ENCODE measurements around the gene ZNF280B.
"Not testable (repeated sequence)": the region's sequence is repeated elsewhere in the genome, so short reads cannot be mapped to it uniquely, and the experiment has no call there.

Gene ZNF280B

GRCh38 chr22:22507743-22508273, 734 bp downstream of the ZNF280B start:
- no peak for DNase-seq (ENCODE audit: low read depth in 1 of 2, low spot score in 1 of 2)

- DNase-seq (ENCODE audit: low read depth in 1 of 2, low spot score in 1 of 2) = no peak
Observed at GRCh38 chr22:22506736-22507135, 1.8 kb downstream of the ZNF280B start.

- DNase-seq (ENCODE audit: low read depth in 1 of 2, low spot score in 1 of 2) = no peak
Observed at GRCh38 chr22:22498267-22498666, 10.3 kb downstream of the ZNF280B start.

GRCh38 chr22:22491589-22491988, 17.0 kb downstream of the ZNF280B start:
- not testable (repeated sequence) for DNase-seq (ENCODE audit: low read depth in 1 of 2, low spot score in 1 of 2)

GRCh38 chr22:22488736-22489135, 19.8 kb downstream of the ZNF280B start:
- DNase-seq (ENCODE audit: low read depth in 1 of 2, low spot score in 1 of 2) = no peak

- no peak for DNase-seq (ENCODE audit: low read depth in 1 of 2, low spot score in 1 of 2)
Observed at GRCh38 chr22:22487869-22488597, 20.5 kb downstream of the ZNF280B start.

- no peak for DNase-seq (ENCODE audit: low read depth in 1 of 2, low spot score in 1 of 2)
Observed at GRCh38 chr22:22487059-22487458, 21.5 kb downstream of the ZNF280B start.

- DNase-seq (ENCODE audit: low read depth in 1 of 2, low spot score in 1 of 2) = no peak
Observed at GRCh38 chr22:22486132-22486899, 22.2 kb downstream of the ZNF280B start.

- no peak for DNase-seq (ENCODE audit: low read depth in 1 of 2, low spot score in 1 of 2)
Observed at GRCh38 chr22:22485524-22485923, 23.0 kb downstream of the ZNF280B start.

GRCh38 chr22:22484023-22484422, 24.5 kb downstream of the ZNF280B start:
- DNase-seq (ENCODE audit: low read depth in 1 of 2, low spot score in 1 of 2) = no peak

- DNase-seq (ENCODE audit: low read depth in 1 of 2, low spot score in 1 of 2) = no peak
Observed at GRCh38 chr22:22480940-22481339, 27.6 kb downstream of the ZNF280B start.

- DNase-seq (ENCODE audit: low read depth in 1 of 2, low spot score in 1 of 2) = no peak
Observed at GRCh38 chr22:22479999-22480532, 28.5 kb downstream of the ZNF280B start.

- no peak for DNase-seq (ENCODE audit: low read depth in 1 of 2, low spot score in 1 of 2)
Observed at GRCh38 chr22:22479116-22479515, 29.4 kb downstream of the ZNF280B start.

- DNase-seq (ENCODE audit: low read depth in 1 of 2, low spot score in 1 of 2) = no peak
Observed at GRCh38 chr22:22478470-22478869, 30.1 kb downstream of the ZNF280B start.

- DNase-seq (ENCODE audit: low read depth in 1 of 2, low spot score in 1 of 2) = no peak
Observed at GRCh38 chr22:22474733-22475132, 33.8 kb downstream of the ZNF280B start.

GRCh38 chr22:22471104-22471503, 37.4 kb downstream of the ZNF280B start:
- not testable (repeated sequence) for DNase-seq (ENCODE audit: low read depth in 1 of 2, low spot score in 1 of 2)

- no peak for DNase-seq (ENCODE audit: low read depth in 1 of 2, low spot score in 1 of 2)
Observed at GRCh38 chr22:22469527-22469926, 39.0 kb downstream of the ZNF280B start.

- DNase-seq (ENCODE audit: low read depth in 1 of 2, low spot score in 1 of 2) = not testable (repeated sequence)
Observed at GRCh38 chr22:22468794-22469469, 39.6 kb downstream of the ZNF280B start.

- DNase-seq (ENCODE audit: low read depth in 1 of 2, low spot score in 1 of 2) = no peak
Observed at GRCh38 chr22:22467112-22467511, 41.4 kb downstream of the ZNF280B start.

- DNase-seq (ENCODE audit: low read depth in 1 of 2, low spot score in 1 of 2) = no peak
Observed at GRCh38 chr22:22465782-22466181, 42.8 kb downstream of the ZNF280B start.

GRCh38 chr22:22465094-22465602, 43.4 kb downstream of the ZNF280B start:
- no peak for DNase-seq (ENCODE audit: low read depth in 1 of 2, low spot score in 1 of 2)

Data from stimulated activated CD4-positive, alpha-beta T cell treated with anti-CD3 and anti-CD28 coated beads, Interleukin-15, amount 100 ng/mL, for 1 hour (primary cell).